ENCODE results near the gene CUL1.

CUL1 gene

GRCh38 chr7:148811892-148812291, 113.2 kb downstream of the CUL1 start:
- DNase-seq = no peak

GRCh38 chr7:148813890-148814289, 115.2 kb downstream of the CUL1 start:
- no peak for DNase-seq

GRCh38 chr7:148814922-148815559, 116.3 kb downstream of the CUL1 start:
- no peak for DNase-seq

- no peak for DNase-seq
Measured at GRCh38 chr7:148815612-148816011, 116.9 kb downstream of the CUL1 start.

- no peak for DNase-seq
Measured at GRCh38 chr7:148819697-148820360, 121.1 kb downstream of the CUL1 start.

- DNase-seq = no peak
Measured at GRCh38 chr7:148821422-148821821, 122.7 kb downstream of the CUL1 start.

- no peak for DNase-seq
Measured at GRCh38 chr7:148824864-148825263, 126.2 kb downstream of the CUL1 start.

- no peak for DNase-seq
Measured at GRCh38 chr7:148825338-148825737, 126.6 kb downstream of the CUL1 start.

- DNase-seq = no peak
Measured at GRCh38 chr7:148828965-148829364, 130.3 kb downstream of the CUL1 start.

GRCh38 chr7:148830897-148831692, 132.4 kb downstream of the CUL1 start:
- DNase-seq = no peak

- no peak for DNase-seq
Measured at GRCh38 chr7:148831782-148832181, 133.1 kb downstream of the CUL1 start.

- no peak for DNase-seq
Measured at GRCh38 chr7:148834605-148835004, 135.9 kb downstream of the CUL1 start.

- no peak for DNase-seq
Measured at GRCh38 chr7:148835854-148836253, 137.2 kb downstream of the CUL1 start.

- DNase-seq = no peak
Measured at GRCh38 chr7:148838905-148839304, 140.2 kb downstream of the CUL1 start.

GRCh38 chr7:148847815-148848734, 149.4 kb downstream of the CUL1 start:
- no peak for DNase-seq

GRCh38 chr7:148849393-148850098, 150.8 kb downstream of the CUL1 start:
- DNase-seq = no peak

- DNase-seq = no peak
Measured at GRCh38 chr7:148850564-148850963, 151.9 kb downstream of the CUL1 start.

Data from activated T-cell treated with anti-CD3 and anti-CD28 coated beads, Interleukin-2, amount 50 U/mL, for 1 hour (primary cell).